ENCODE results near the gene SFTPA2. TPM values are rescaled to one million over a fixed set of nuclear protein-coding genes. Genes with fewer than 3 reads are reported as not detected.
"Not testable (repeated sequence)": the region's sequence is repeated elsewhere in the genome, so short reads cannot be mapped to it uniquely, and the experiment has no call there.

SFTPA2 gene
- total and polyA plus RNA-seq, 2 experiments from 2014 or later = not detected

- no peaks in the 10 kb centered on the region for H3K79me2 ChIP-seq
- no peaks in the 10 kb centered on the region for H3K4me1 ChIP-seq (ENCODE audit: insufficient read depth)
- H3K27ac ChIP-seq = no peak overlapping the region
- H3K9me3 ChIP-seq (ENCODE audit: low read depth) = no peaks in the 10 kb centered on the region
- WGBS (ENCODE audit: low lambda C conversion rate, missing lambda C conversion rate) = 95% methylated on average over 3 of the region's 3 CpGs
- H3K9me2 ChIP-seq (replicated peaks; ENCODE audit: insufficient read depth) = no peaks in the 10 kb centered on the region
- no peaks in the 10 kb centered on the region for H4K20me1 ChIP-seq (ENCODE audit: insufficient read depth, poor library complexity, severe bottlenecking)
- no peaks in the 10 kb centered on the region for H3K27me3 ChIP-seq
- TF ChIP-seq EZH2phosphoT487 (IDR thresholded peaks at IDR 0.05; ENCODE audit: low read depth, severe bottlenecking, unreplicated experiment) = no peak
- TF ChIP-seq CTCF (IDR thresholded peaks at IDR 0.05; ENCODE audit: poor library complexity) = no peak
- no peak for TF ChIP-seq EZH2 (IDR thresholded peaks at IDR 0.05; ENCODE audit: borderline replicate concordance)
- no peak overlapping the region for H2AFZ ChIP-seq
- no peak overlapping the region for H3K4me3 ChIP-seq
- DNase-seq (ENCODE audit: low spot score) = no peak
- H3K36me3 ChIP-seq (replicated peaks; ENCODE audit: insufficient read depth, low read depth) = no peaks in the 10 kb centered on the region
- no peak overlapping the region for H3K4me2 ChIP-seq
Observed at GRCh38 chr10:79561257-79561656, 1.1 kb upstream of the SFTPA2 start.

- H4K20me1 ChIP-seq (ENCODE audit: insufficient read depth, poor library complexity, severe bottlenecking) = no peaks in the 10 kb centered on the region
- H3K36me3 ChIP-seq (replicated peaks; ENCODE audit: insufficient read depth, low read depth) = no peaks in the 10 kb centered on the region
- H3K4me2 ChIP-seq = no peak overlapping the region
- H3K9me2 ChIP-seq (replicated peaks; ENCODE audit: insufficient read depth) = no peaks in the 10 kb centered on the region
- H3K4me3 ChIP-seq = no peak overlapping the region
- no peak overlapping the region for H2AFZ ChIP-seq
- H3K27me3 ChIP-seq = no peaks in the 10 kb centered on the region
- no peaks in the 10 kb centered on the region for H3K79me2 ChIP-seq
- no peaks in the 10 kb centered on the region for H3K4me1 ChIP-seq (ENCODE audit: insufficient read depth)
- TF ChIP-seq EZH2phosphoT487 (IDR thresholded peaks at IDR 0.05; ENCODE audit: low read depth, severe bottlenecking, unreplicated experiment) = no peak
- no peak for TF ChIP-seq EZH2 (IDR thresholded peaks at IDR 0.05; ENCODE audit: borderline replicate concordance)
- no peak for DNase-seq (ENCODE audit: low spot score)
- no peak overlapping the region for H3K27ac ChIP-seq
- H3K9me3 ChIP-seq (ENCODE audit: low read depth) = no peaks in the 10 kb centered on the region
- WGBS (ENCODE audit: low lambda C conversion rate, missing lambda C conversion rate) = 88% methylated on average over 2 of the region's 2 CpGs
Observed at GRCh38 chr10:79559726-79560125, 481 bp downstream of the SFTPA2 start.

- H3K27me3 ChIP-seq; H2AFZ ChIP-seq; H3K36me3 ChIP-seq (replicated peaks; ENCODE audit: insufficient read depth, low read depth); H4K20me1 ChIP-seq (ENCODE audit: insufficient read depth, poor library complexity, severe bottlenecking); H3K4me1 ChIP-seq (ENCODE audit: insufficient read depth); H3K9me2 ChIP-seq (replicated peaks; ENCODE audit: insufficient read depth); H3K9me3 ChIP-seq (ENCODE audit: low read depth); H3K27ac ChIP-seq; H3K79me2 ChIP-seq; DNase-seq (ENCODE audit: low spot score); H3K4me2 ChIP-seq; H3K4me3 ChIP-seq: not testable (repeated sequence)
- WGBS (ENCODE audit: low lambda C conversion rate, missing lambda C conversion rate) = 69% methylated on average over 1 of the region's 3 CpGs
Observed at GRCh38 chr10:79556961-79557360, 3.2 kb downstream of the SFTPA2 start.

DNA sequence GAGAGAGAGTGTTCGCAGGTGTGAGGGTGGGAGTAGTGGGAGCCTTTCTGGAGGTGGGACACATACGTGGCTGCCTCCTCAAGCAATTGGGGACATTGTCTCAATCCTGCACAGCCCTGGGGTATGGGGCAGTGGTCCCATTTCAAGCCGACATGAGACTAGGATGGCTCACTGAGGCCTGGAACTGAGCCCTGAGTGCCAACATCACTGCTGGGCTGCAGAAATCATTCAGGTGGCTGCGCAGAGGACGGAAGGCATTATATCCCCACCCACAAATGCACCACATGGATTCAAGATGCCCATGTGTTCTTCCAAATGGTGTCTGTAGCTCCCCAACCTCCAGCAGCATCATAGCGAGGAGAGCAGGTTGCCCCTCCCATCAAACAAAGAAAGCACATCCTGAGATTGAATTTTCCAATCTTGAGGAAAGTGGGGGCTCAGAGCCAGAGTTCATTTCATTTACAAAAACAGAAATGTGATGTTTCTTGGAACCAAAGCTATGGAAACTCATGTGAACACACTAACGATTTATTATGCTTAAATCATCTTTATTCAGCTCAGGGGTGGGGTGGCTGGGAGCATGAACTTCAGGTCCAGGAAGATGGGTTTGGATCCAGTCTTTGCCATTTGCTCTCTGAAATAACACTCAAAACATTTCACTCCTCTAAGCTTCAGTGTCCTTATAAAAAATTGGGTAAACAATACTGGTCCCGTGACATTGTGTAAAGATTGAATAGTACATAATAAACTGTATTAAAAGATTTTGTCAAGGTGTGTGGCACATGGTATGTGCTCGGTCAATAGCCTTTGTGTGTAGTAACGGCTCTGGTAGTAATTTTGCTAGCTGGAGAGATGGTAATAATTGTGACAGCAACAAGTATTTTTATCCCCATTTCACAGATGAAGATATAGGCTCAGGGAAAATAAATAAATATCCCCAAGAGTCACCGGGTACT is 4.6 kb downstream of the SFTPA2 start:
- Histone ChIP-seq H2AFZ (no peak overlapping the region), H3K27me3 (no peaks in the 10 kb centered on the region), H4K20me1 (ENCODE audit: insufficient read depth, poor library complexity, severe bottlenecking) (no peaks in the 10 kb centered on the region), H3K36me3 (replicated peaks; ENCODE audit: insufficient read depth, low read depth) (no peaks in the 10 kb centered on the region), H3K27ac (no peak overlapping the region), H3K9me2 (replicated peaks; ENCODE audit: insufficient read depth) (no peaks in the 10 kb centered on the region), H3K4me2 (no peak overlapping the region), H3K79me2 (no peaks in the 10 kb centered on the region), H3K4me3 (no peak overlapping the region), H3K9me3 (ENCODE audit: low read depth) (no peaks in the 10 kb centered on the region), H3K4me1 (ENCODE audit: insufficient read depth) (no peaks in the 10 kb centered on the region)
- 84% methylated on average over 11 of the region's 11 CpGs for WGBS (ENCODE audit: low lambda C conversion rate, missing lambda C conversion rate)
- DNase-seq (ENCODE audit: low spot score) = no peak
- TF ChIP-seq EZH2 (IDR thresholded peaks at IDR 0.05; ENCODE audit: borderline replicate concordance) = no peak
- TF ChIP-seq EZH2phosphoT487 (IDR thresholded peaks at IDR 0.05; ENCODE audit: low read depth, severe bottlenecking, unreplicated experiment) = no peak
- no peak for TF ChIP-seq CTCF (IDR thresholded peaks at IDR 0.05; ENCODE audit: poor library complexity)

All from hepatocyte (in vitro differentiated cells).